ENCODE results near the gene APEH.
A peak's percentile ranks its signal among the peaks of the same experiment; 100 is the strongest.

APEH gene

DNA sequence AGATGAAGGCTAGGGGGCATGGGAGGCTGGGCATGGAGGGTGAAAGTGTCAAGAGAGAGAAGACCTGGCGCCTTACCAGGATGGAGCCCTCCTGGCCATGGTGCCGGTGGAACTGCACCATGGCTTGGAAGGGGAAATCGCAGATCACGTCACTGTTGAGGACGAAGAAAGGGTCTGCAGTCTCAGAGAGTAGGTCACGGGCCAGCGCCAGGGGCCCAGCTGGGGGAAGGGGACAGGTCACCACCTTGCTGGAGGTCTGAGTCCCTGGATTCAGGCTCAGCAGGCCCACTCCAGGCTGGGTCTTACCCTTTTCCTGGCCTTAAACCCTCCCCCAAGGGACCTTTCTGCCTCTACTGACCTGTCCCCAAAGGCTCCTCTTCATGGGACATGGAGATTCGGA is 48.7 kb downstream of the APEH start:
- Mint-ChIP-seq H3K9me3 (no peaks in the 10 kb centered on the region), H3K36me3 (ENCODE audit: low read depth) (peaks cover 11% of the 10 kb centered on the region), H3K4me1 (peaks cover 36% of the 10 kb centered on the region), H3K27ac (peak overlapping the region; percentile 99), H3K27me3 (ENCODE audit: low read depth, poor library complexity) (no peaks in the 10 kb centered on the region), H3K4me3 (peak overlapping the region; percentile 90)
- TF ChIP-seq, protein P1, sequence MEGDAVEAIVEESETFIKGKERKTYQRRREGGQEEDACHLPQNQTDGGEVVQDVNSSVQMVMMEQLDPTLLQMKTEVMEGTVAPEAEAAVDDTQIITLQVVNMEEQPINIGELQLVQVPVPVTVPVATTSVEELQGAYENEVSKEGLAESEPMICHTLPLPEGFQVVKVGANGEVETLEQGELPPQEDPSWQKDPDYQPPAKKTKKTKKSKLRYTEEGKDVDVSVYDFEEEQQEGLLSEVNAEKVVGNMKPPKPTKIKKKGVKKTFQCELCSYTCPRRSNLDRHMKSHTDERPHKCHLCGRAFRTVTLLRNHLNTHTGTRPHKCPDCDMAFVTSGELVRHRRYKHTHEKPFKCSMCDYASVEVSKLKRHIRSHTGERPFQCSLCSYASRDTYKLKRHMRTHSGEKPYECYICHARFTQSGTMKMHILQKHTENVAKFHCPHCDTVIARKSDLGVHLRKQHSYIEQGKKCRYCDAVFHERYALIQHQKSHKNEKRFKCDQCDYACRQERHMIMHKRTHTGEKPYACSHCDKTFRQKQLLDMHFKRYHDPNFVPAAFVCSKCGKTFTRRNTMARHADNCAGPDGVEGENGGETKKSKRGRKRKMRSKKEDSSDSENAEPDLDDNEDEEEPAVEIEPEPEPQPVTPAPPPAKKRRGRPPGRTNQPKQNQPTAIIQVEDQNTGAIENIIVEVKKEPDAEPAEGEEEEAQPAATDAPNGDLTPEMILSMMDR (IDR thresholded peaks at IDR 0.05): no peak
- no peak for DNase-seq

DNA sequence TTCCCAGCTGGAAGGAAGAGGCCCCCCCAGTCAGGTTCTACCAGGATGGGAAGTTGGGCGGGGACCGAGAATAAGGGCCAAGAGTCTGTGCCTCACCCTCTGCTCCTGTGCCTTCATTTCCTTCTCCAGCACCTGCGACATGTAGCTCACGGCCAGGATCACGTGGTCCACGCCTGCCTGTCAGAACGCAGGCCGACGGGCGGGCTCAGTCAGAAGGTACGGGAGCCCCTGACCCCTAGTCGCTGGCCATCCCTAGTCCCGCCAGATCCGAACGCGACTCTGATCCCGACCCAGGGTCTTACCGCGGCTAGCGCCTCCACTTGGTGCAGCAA is 49.1 kb downstream of the APEH start:
- H3K9me3 Mint-ChIP-seq: no peaks in the 10 kb centered on the region
- peaks cover 15% of the 10 kb centered on the region for H3K36me3 Mint-ChIP-seq (ENCODE audit: low read depth)
- peaks cover 36% of the 10 kb centered on the region for H3K4me1 Mint-ChIP-seq
- peak overlapping the region; percentile 90 for H3K4me3 Mint-ChIP-seq
- TF ChIP-seq, protein P1 (IDR thresholded peaks at IDR 0.05): no peak
- H3K27ac Mint-ChIP-seq: peak overlapping the region; percentile 99
- no peaks in the 10 kb centered on the region for H3K27me3 Mint-ChIP-seq (ENCODE audit: low read depth, poor library complexity)
- DNase-seq: peak; percentile 48

DNA sequence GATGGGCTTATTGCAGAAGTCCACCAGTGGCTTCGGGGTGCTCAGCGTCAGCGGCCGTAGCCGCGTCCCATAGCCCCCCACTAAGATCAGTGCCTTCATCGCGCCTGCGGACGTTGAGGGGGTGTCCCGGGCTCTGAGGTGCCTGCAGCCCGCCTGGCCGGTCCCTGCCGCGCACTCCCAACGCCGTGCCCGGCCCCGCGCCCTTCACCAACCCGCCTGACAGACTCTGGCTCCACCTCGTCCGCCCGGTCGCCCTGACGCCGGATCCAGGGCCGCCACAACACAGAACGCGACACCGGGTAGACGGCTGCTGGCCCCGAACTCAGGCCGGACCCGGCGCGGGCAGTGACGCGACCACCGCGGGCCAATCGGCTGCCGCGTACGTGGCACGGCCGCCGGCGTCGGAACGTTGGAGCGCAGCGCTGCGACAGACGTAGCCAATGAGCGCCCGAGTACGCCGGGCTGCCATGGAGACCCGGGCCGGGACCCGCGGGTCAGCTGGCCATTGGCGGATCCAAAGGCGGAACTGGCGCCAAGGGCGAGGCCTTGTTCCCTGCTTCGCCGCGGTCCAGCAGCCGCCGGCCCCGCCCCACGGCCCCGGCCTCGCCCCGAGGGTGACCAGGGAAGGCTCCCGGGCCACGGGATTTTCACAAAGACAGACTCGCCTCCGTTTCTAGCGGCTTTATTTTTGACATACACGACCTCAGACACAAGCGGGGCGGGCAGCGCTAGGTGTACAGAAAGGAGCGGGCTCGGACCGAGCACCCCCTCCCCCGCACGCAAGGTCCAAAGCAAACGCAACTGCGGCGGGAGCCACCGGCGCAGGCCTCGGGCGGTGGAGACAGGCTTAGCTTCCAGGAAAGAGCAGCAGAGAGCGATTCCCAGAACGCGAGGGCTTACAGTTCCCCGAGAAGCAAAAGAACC is 49.7 kb downstream of the APEH start, which contains the start of gene GMPPB:
GMPPB (minus strand) TSS at position 324 of the 924 bp plus-strand sequence; CDS start at position 99, 225 bp downstream.
- DNase-seq: peak; percentile 94
- Mint-ChIP-seq H3K4me3 (peak within 1 kb of the TSS; percentile 90), H3K4me1 (peaks cover 31% of the 10 kb centered on the region), H3K9me3 (no peaks in the 10 kb centered on the region), H3K27me3 (ENCODE audit: low read depth, poor library complexity) (no peaks in the 10 kb centered on the region), H3K27ac (peak within 1 kb of the TSS; percentile 99), H3K36me3 (ENCODE audit: low read depth) (peaks cover 20% of the 10 kb centered on the region)
- TF ChIP-seq, protein P1 (IDR thresholded peaks at IDR 0.05): no peak

DNA sequence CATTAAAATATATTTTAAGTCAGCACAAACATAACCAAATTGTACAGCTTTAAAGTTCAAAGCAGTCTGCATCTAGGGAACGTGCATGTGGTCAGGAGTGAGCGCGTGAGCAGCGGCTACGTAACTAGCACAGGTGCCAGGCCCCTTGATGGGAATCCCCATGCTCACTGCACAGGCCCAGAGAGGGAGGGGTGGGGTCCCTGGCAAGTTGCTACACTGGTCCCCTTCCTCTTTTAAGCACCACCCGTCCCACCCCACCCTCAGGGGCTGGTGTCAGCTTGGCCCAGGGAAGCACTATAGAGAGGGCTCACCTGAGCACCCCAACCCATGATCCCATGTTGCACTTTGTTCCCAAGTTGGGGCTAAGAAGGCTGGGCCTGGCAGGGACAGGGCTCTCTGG is 50.4 kb downstream of the APEH start:
- TF ChIP-seq, protein P1 (IDR thresholded peaks at IDR 0.05): no peak
- H3K4me1 Mint-ChIP-seq: peaks cover 25% of the 10 kb centered on the region
- H3K27ac Mint-ChIP-seq: peak overlapping the region; percentile 98
- no peaks in the 10 kb centered on the region for H3K9me3 Mint-ChIP-seq
- H3K4me3 Mint-ChIP-seq: peak overlapping the region; percentile 90
- peaks cover 23% of the 10 kb centered on the region for H3K36me3 Mint-ChIP-seq (ENCODE audit: low read depth)
- no peak for DNase-seq
- no peaks in the 10 kb centered on the region for H3K27me3 Mint-ChIP-seq (ENCODE audit: low read depth, poor library complexity)

DNA sequence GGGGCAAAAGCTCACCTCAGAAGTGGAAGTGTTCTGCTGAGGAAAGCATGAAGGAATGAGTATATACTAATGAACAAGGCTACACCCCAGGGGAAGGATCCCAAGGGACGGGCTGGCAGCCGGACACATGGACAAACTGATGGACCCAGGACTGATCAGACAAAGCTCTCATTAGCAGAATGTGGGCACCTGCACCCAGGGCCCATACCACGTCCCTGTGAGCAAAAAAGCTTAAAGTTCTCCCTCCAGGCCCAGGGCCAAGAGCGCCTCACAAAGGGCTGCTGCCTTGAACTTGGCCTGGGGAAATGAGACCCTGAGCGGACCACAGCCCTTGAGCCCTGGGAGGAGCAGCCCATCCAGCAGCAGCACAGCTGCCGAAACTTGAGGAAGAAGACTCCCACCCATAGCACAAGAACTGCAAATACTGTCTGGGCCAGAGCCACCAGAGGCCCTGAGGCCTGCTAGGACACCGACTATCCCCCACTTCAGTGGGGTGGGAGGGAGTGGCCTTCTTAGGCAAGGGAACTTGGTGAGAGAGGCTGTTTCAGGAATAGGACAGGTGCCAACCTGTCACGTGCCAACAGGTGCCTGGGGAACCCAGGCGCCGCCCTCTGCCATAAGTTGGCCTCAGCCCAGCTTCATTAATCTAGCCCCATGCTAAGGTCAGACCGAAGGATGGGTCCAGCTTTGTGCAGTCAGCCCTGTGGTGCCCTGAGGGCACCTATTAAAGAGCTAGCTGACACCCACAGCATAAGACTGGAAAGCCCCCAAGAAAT is 51.9 kb downstream of the APEH start:
- TF ChIP-seq, protein P1 (IDR thresholded peaks at IDR 0.05): no peak
- Mint-ChIP-seq H3K27ac (peak overlapping the region; percentile 94), H3K27me3 (ENCODE audit: low read depth, poor library complexity) (no peaks in the 10 kb centered on the region), H3K4me3 (no peak overlapping the region), H3K4me1 (peaks cover 21% of the 10 kb centered on the region), H3K36me3 (ENCODE audit: low read depth) (peaks cover 23% of the 10 kb centered on the region), H3K9me3 (no peaks in the 10 kb centered on the region)
- DNase-seq: no peak

Data from nephron progenitor cell (in vitro differentiated cells).